ENCODE measurements around the gene HEPHL1.
A peak's percentile ranks its signal among the peaks of the same experiment; 100 is the strongest.
"Not testable (repeated sequence)": the region's sequence is repeated elsewhere in the genome, so short reads cannot be mapped to it uniquely, and the experiment has no call there.

The HEPHL1 gene

GRCh38 chr11:94091091-94091490 is 69.9 kb downstream of the HEPHL1 start:
- no peak for DNase-seq

GRCh38 chr11:94100253-94100652 is 79.1 kb downstream of the HEPHL1 start:
- no peak for DNase-seq

GRCh38 chr11:94103471-94103870 is 82.3 kb downstream of the HEPHL1 start:
- no peak for DNase-seq

DNA sequence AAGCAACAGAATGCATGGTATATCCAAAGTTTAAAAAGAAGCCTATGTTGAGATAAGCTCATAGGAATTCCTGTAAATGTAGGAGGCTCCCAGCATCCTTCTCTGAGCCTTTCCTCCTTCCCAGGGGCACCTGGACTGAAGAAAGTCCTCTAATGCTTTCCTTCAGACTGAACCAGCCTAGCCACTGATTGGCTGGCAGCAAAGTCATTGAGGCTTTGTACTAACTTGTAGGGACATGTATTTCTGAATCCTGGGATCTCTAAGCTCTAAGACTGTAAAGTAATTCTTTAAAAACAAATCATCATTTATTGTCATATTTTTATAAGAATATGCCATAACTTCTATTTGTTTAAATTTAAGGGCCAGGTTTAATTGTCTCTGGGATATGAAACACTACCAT is 83.6 kb downstream of the HEPHL1 start:
- DNase-seq, result no peak

- no peak for DNase-seq
These were observed 85.6 kb downstream of the HEPHL1 start for GRCh38 chr11:94106716-94107115.

DNA sequence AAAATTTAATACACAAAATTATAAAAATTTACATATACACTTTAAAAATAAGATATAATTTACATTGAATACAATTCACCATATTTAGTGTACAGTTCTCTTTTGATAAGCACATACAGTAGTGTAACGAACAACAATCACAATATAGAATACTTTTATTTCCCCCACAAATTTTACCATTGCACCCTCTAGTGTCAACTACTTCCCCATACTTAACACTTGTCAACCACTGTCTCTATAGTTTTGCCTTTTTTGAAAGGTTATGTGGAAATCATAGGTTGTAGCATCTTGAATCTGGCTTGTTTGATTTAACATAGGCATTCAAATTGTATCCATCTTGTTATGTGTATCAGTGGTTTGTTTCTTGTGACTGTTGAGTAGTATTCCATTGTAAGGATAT is 86.2 kb downstream of the HEPHL1 start:
- no peak for DNase-seq

DNA sequence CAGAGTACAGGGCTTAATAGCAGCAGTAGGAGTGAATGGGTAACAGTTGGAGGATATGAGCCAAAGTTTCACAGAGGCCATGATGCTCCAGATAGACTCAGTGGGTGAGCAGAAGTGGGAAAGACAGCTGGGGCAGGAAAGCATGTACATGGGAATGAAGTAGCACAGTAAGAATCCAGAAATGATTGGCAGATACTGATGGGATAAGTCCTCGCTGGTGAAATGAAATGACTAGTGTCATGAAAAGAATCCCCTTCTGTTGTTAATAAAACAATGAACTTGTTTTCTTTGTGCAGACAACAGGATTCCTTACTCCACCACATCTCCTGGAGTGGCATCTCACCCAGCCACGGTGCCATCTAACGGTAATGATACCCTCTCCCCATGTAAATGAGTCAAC is 90.1 kb downstream of the HEPHL1 start:
- DNase-seq, result no peak

DNA sequence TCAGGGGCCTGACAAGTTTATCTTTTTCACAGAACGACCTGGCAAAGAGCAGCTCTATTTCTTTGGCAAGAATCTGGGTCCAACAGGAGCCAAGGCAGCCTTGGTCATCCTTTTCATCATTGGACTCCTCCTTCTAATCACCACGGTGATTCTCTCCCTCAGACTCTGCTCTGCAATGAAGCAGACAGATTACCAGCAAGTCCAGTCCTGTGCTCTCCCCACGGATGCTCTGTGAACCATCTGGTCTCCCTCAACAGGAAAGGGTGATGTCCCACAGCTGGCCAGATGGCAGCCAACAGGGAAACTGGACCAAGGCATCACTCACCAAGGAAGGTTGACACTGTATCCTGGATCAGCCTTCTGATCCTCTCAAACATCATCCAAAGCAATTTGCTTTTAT is 90.5 kb downstream of the HEPHL1 start:
- no peak for DNase-seq

DNA sequence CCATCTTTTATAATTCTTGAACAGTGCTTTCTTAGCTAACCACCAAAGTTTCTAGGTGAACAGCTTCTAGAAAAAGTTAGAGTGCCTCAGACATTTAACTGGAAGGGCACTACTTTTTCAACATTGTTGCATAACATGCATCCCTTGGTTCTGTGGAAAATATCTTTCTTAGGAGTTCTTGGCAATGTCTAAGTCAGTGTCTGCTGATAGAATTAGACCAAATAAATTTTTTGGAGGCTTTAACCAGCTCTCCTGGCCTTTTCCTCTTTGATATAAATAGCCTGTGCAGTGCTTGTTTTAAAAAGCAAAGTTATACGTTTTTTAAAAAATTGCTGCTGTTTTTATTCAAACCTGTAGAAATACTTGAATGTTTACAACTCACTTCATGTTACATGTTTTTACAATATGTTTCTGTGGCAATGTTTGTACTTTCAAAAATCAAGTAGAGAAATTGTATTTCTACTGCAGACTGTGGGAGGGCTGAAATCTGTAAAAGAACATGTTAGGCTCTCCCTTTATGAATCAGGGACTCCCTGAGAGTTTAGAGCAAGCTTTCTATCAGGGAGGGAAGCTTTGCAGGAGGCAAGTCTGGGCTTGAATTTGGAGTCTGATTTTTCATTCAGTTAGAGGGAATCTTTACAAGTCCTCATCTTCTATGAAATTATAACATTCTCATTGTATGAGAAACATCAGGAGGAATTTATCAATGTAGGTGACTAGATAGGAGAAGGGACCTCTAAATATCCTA is 91.2 kb downstream of the HEPHL1 start:
- DNase-seq, result no peak

DNA sequence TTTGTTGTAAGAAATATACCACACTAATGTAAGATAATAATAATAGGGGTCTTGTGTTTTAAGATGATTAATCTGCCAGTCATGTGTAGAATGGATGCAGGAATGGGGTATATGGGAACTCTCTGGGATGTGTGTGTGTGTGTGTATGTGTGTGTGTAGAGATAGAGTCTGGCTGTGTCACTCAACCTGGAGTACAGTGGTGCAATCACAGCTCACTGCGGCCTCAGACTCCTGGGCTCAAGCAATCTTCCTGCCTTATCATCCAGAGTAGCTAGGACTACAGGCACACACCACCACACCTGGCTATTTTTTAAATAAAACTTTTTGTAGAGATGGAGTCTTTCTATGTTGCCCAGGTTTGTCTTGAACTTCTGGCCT is 96.0 kb downstream of the HEPHL1 start:
- no peak for DNase-seq

GRCh38 chr11:94117871-94118270 is 96.7 kb downstream of the HEPHL1 start:
- DNase-seq, result no peak

- DNase-seq, result not testable (repeated sequence)
These were observed 98.5 kb downstream of the HEPHL1 start for GRCh38 chr11:94119676-94120075.

GRCh38 chr11:94120516-94120915 is 99.4 kb downstream of the HEPHL1 start:
- not testable (repeated sequence) for DNase-seq

GRCh38 chr11:94120946-94121345 is 99.8 kb downstream of the HEPHL1 start:
- DNase-seq, result no peak

- no peak for DNase-seq
These were observed 104.4 kb downstream of the HEPHL1 start for GRCh38 chr11:94125407-94126115.

GRCh38 chr11:94127638-94128037 is 106.5 kb downstream of the HEPHL1 start:
- DNase-seq, result peak; percentile 43

GRCh38 chr11:94128291-94128745 is 107.2 kb downstream of the HEPHL1 start:
- no peak for DNase-seq

GRCh38 chr11:94128746-94129511 is 107.8 kb downstream of the HEPHL1 start, which contains the start of gene PANX1:
TSS of gene PANX1 (plus strand) at chr11:94128841. CDS start at chr11:94129313, 472 bp downstream.
- DNase-seq, result peak; percentile 95

DNA sequence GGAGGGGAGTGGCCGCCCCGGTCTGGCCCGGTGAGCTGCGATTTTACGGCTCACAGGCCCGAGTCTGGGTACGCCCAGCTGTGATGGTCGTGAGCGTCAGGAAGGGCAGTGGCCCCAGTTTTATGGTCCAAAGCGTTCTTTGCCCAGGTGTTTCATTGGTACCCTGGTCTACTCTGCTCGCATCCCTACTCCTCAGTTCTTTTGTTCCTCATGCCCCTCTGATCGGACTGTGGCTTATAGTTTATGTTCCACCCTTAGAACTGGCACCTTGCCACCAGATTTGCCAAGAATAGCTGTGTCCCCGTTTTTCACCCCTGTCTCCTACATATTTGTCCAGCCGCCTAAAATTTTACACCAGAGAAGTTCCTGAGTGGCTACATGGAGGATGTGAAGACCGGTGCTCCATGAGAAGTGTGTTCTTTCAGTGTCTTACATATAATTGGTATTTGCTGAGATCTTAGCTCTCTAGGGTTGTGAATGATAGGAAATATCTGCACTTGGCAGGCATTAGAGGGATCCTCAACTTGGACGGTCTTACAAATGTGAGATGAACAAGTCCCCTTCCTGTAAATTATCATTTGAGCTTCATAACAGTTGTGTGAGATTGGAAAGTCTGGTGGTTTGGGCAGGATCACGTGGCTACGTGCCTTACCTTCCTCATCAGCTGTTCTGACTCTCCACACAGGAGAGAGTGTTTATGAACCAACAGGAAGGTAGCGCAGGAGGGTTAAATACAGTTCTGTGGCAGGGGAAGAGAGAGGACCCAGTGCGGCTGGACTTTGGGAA is 108.6 kb downstream of the HEPHL1 start:
- peak; percentile 44 for DNase-seq

DNA sequence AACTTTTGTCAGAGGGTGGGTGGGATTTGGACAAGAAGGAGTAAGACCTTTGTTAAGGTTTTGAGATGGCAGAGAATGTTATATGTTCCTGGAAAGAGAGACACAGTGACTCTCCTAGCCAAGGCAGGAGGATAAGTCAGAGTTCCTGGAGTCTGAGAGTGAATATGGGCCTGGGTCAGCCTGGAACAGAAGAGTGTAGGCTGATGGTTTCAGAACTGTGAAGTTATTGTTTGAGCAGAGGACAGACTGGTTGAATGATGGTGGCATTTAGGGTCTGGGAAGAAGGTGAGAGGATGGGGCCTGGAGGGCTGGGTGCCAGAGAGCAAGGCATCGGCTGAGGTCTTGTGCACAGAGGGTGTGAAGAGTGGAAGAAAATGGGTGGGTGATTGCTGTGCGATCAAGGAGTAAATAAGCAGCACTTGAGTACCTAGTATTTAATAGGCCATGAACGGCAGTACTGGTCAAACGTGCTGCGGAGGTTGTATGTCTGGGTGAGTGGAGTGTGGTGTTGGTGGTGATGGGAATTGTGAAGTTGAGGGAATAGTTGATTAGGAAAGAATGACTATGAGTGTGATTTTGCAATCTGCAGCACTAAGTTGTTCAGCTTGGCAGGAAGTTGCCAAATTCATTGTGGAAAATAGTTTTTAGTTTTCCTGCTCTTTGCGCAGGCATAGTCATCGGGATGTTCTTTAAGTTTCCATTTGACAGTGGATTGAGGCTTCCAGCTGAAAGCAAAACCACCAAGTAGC is 109.3 kb downstream of the HEPHL1 start:
- peak; percentile 95 for DNase-seq

- DNase-seq, result no peak
These were observed 110.0 kb downstream of the HEPHL1 start for GRCh38 chr11:94131047-94131717.
